Naive thymus-derived CD4-positive, alpha-beta T cell (primary cell): Measurements from ENCODE around the gene BDNF. TPM values are rescaled to one million over a fixed set of nuclear protein-coding genes. Genes with fewer than 3 reads are reported as not detected.
A peak's percentile ranks its signal among the peaks of the same experiment; 100 is the strongest.

Experiments used
- ATAC-seq: fragments of 150-1000 bp; cut with Tn5 transposase; 2 replicates; pipeline ENCODE4 v1.10.0; 2021; ENCODE audit warnings: mild to moderate bottlenecking, moderate library complexity
- CTCF ChIA-PET: fragments of 350-600 bp; sonication (Branson Sonifier 250); formaldehyde crosslinking; loops from one replicate; lab custom pipeline; 2021; ENCODE audit warnings: antibody characterized with exemption; lab: Charles Lee
- POLR2A ChIA-PET: fragments of 350-600 bp; sonication (Branson Sonifier 250); formaldehyde crosslinking; loops from one replicate; lab custom pipeline; 2021; ENCODE audit warnings: antibody characterized with exemption, inconsistent platforms; lab: Charles Lee
- DNase-seq, 9 donors: peaks; one replicate each; pipeline versions ENCODE4 v3.0.0 to v3.0.0-alpha.2; 2020 to 2022; ENCODE audit warnings: mixed read lengths in 1 of 9
- H3K27ac ChIP-seq: one replicate; pipeline ENCODE4 v1.7.0; 2013; ENCODE audit warnings: mild to moderate bottlenecking, low read depth, low read length, moderate library complexity
- H3K27me3 ChIP-seq, 2 donors: one replicate each; pipeline ENCODE4 v1.7.0; 2013; ENCODE audit warnings: low read length in 2 of 2, mild to moderate bottlenecking in 2 of 2, moderate library complexity in 2 of 2; ENCODE audit not compliant: control insufficient read depth in 2 of 2, insufficient read depth in 2 of 2
- H3K36me3 ChIP-seq, 3 experiments: 1 replicate in 2 of 3; 2 replicates in 1 of 3; pipeline ENCODE4 v1.7.0; 2013; ENCODE audit warnings: low read length in 3 of 3, mild to moderate bottlenecking in 3 of 3, moderate library complexity in 1 of 3; ENCODE audit not compliant: insufficient read depth in 3 of 3, control insufficient read depth in 2 of 3
- H3K4me1 ChIP-seq, 2 donors: one replicate each; pipeline ENCODE4 v1.7.0; 2013; ENCODE audit warnings: low read length in 2 of 2, mild to moderate bottlenecking in 2 of 2, moderate library complexity in 1 of 2; ENCODE audit not compliant: control insufficient read depth in 2 of 2, insufficient read depth in 2 of 2
- H3K4me3 ChIP-seq: 2 replicates; pipeline ENCODE4 v1.7.0; 2013; ENCODE audit warnings: mild to moderate bottlenecking, low read length
- H3K9me3 ChIP-seq, 3 experiments: 1 replicate in 2 of 3; 2 replicates in 1 of 3; pipeline ENCODE4 v1.7.0; 2013; ENCODE audit warnings: low read length in 3 of 3; ENCODE audit not compliant: control insufficient read depth in 2 of 3
- H3K27ac Mint-ChIP-seq, 9 donors: one replicate each; pipeline ENCODE4 v1.8.0; 2020 to 2022; ENCODE audit warnings: mixed read lengths in 9 of 9, mild to moderate bottlenecking in 8 of 9, moderate library complexity in 5 of 9, inconsistent platforms in 2 of 9
- H3K27me3 Mint-ChIP-seq, 5 donors: one replicate each; pipeline ENCODE4 v1.8.0; 2021 to 2022; ENCODE audit warnings: mixed read lengths in 5 of 5, mild to moderate bottlenecking in 1 of 5
- H3K36me3 Mint-ChIP-seq, 5 donors: one replicate each; pipeline ENCODE4 v1.8.0; 2020 to 2022; ENCODE audit warnings: mixed read lengths in 5 of 5, mild to moderate bottlenecking in 3 of 5, inconsistent platforms in 1 of 5
- H3K4me1 Mint-ChIP-seq, 7 donors: one replicate each; pipeline ENCODE4 v1.8.0; 2020 to 2022; ENCODE audit warnings: mixed read lengths in 7 of 7, mild to moderate bottlenecking in 3 of 7, inconsistent platforms in 1 of 7
- H3K4me3 Mint-ChIP-seq, 10 donors: one replicate each; pipeline ENCODE4 v1.8.0; 2020 to 2022; ENCODE audit warnings: mild to moderate bottlenecking in 10 of 10, mixed read lengths in 10 of 10, moderate library complexity in 6 of 10, inconsistent platforms in 2 of 10
- H3K9me3 Mint-ChIP-seq, 11 donors: one replicate each; pipeline ENCODE4 v1.8.0; 2020 to 2022; ENCODE audit warnings: mixed read lengths in 11 of 11, mild to moderate bottlenecking in 4 of 11, inconsistent platforms in 1 of 11, moderate library complexity in 1 of 11
- intact Hi-C, 2 donors: fragments of 100-400 bp; cut with micrococcal nuclease; formaldehyde crosslinking; loops; one replicate each; pipeline ENCODE4 v1.15.1; 2023
- polyA plus RNA-seq, 2 donors: library from polyadenylated mRNA; unstranded; fragments of 300-500 nt; fragmentation: Illumina TruSeq; gene quantifications; one replicate each; pipeline ENCODE4 v1.2.3, GENCODE V29; 2021
- total RNA-seq, 6 experiments: library from RNA in 5 of 6; stranded (reverse) in 5 of 6; gene quantifications; 1 replicate in 5 of 6; 2 replicates in 1 of 6; pipeline ENCODE4 v1.2.3 and lab custom pipeline; 2021 to 2026

The BDNF gene
- total and polyA plus RNA-seq, 7 experiments from 2014 or later = not detected

GRCh38 chr11:27718863-27719545, 18.7 kb upstream of the BDNF start:
- peak overlapping the region in 3 of 10 donors; percentile 25 to 54 (median 49) for H3K4me3 Mint-ChIP-seq
- no peak for DNase-seq
- CTCF ChIA-PET = no interaction called here
- peaks cover 0 to 10% (median 0%) of the 10 kb centered on the region in 5 donors for H3K36me3 Mint-ChIP-seq
- no peak overlapping the region for H3K27ac Mint-ChIP-seq
- H3K4me1 Mint-ChIP-seq = peaks cover 0 to 16% (median 8%) of the 10 kb centered on the region in 7 donors
- POLR2A ChIA-PET = no interaction called here
- no peak for ATAC-seq
- peaks cover 0 to 27% (median 16%) of the 10 kb centered on the region in 11 donors for H3K9me3 Mint-ChIP-seq
- Histone ChIP-seq H3K9me3 (no peaks in the 10 kb centered on the region), H3K4me3 (no peak overlapping the region), H3K36me3 (no peaks in the 10 kb centered on the region), H3K27me3 (peaks cover 0 to 5% of the 10 kb centered on the region in 2 donors), H3K27ac (no peak overlapping the region), H3K4me1 (no peaks in the 10 kb centered on the region)
- intact Hi-C loops = no loop called here
- H3K27me3 Mint-ChIP-seq = peaks cover 61 to 81% (median 74%) of the 10 kb centered on the region in 5 donors

GRCh38 chr11:27718346-27718862, 18.1 kb upstream of the BDNF start:
- ATAC-seq (no peak), DNase-seq (no peak)
- H3K9me3 Mint-ChIP-seq = peaks cover 0 to 26% (median 15%) of the 10 kb centered on the region in 11 donors
- no peak overlapping the region for H3K27ac Mint-ChIP-seq
- intact Hi-C loops = no loop called here
- H3K4me1 Mint-ChIP-seq = peaks cover 0 to 15% (median 8%) of the 10 kb centered on the region in 7 donors
- POLR2A ChIA-PET = no interaction called here
- H3K9me3 ChIP-seq = no peaks in the 10 kb centered on the region
- H3K27me3 Mint-ChIP-seq = peaks cover 56 to 78% (median 72%) of the 10 kb centered on the region in 5 donors
- H3K27ac ChIP-seq = no peak overlapping the region
- peak overlapping the region in 3 of 10 donors; percentile 25 to 54 (median 49) for H3K4me3 Mint-ChIP-seq
- H3K27me3 ChIP-seq = peaks cover 0 to 5% of the 10 kb centered on the region in 2 donors
- peaks cover 0 to 10% (median 0%) of the 10 kb centered on the region in 5 donors for H3K36me3 Mint-ChIP-seq
- no peak overlapping the region for H3K4me3 ChIP-seq
- no peaks in the 10 kb centered on the region for H3K4me1 ChIP-seq
- CTCF ChIA-PET = no interaction called here
- H3K36me3 ChIP-seq = no peaks in the 10 kb centered on the region

GRCh38 chr11:27717801-27718229, 17.6 kb upstream of the BDNF start:
- Mint-ChIP-seq H3K4me3 (peak overlapping the region in 1 of 10 donors; percentile 22), H3K27me3 (peaks cover 50 to 78% (median 68%) of the 10 kb centered on the region in 5 donors), H3K36me3 (peaks cover 0 to 10% (median 0%) of the 10 kb centered on the region in 5 donors), H3K27ac (no peak overlapping the region), H3K9me3 (peaks cover 0 to 23% (median 15%) of the 10 kb centered on the region in 11 donors), H3K4me1 (peaks cover 0 to 15% (median 7%) of the 10 kb centered on the region in 7 donors)
- ChIA-PET CTCF (no interaction called here), POLR2A (no interaction called here)
- intact Hi-C loops = no loop called here
- DNase-seq = no peak
- ATAC-seq = no peak
- Histone ChIP-seq H3K27me3 (peaks cover 0 to 5% of the 10 kb centered on the region in 2 donors), H3K27ac (no peak overlapping the region), H3K36me3 (no peaks in the 10 kb centered on the region), H3K4me1 (no peaks in the 10 kb centered on the region), H3K4me3 (no peak overlapping the region), H3K9me3 (no peaks in the 10 kb centered on the region)

- no peak for ATAC-seq
- peaks cover 49 to 77% (median 67%) of the 10 kb centered on the region in 5 donors for H3K27me3 Mint-ChIP-seq
Observed at GRCh38 chr11:27717377-27717776, 17.1 kb upstream of the BDNF start.

GRCh38 chr11:27716835-27717234, 16.6 kb upstream of the BDNF start:
- peaks cover 0 to 5% of the 10 kb centered on the region in 2 donors for H3K27me3 ChIP-seq
- peaks cover 0 to 10% (median 0%) of the 10 kb centered on the region in 5 donors for H3K36me3 Mint-ChIP-seq
- peaks cover 0 to 23% (median 15%) of the 10 kb centered on the region in 11 donors for H3K9me3 Mint-ChIP-seq
- H3K36me3 ChIP-seq = no peaks in the 10 kb centered on the region
- ATAC-seq (no peak), DNase-seq (no peak)
- no peak overlapping the region for H3K4me3 Mint-ChIP-seq
- H3K4me1 ChIP-seq = no peaks in the 10 kb centered on the region
- ChIA-PET CTCF (no interaction called here), POLR2A (no interaction called here)
- intact Hi-C loops = no loop called here
- H3K27ac ChIP-seq = no peak overlapping the region
- H3K4me1 Mint-ChIP-seq = peaks cover 0 to 15% (median 5%) of the 10 kb centered on the region in 7 donors
- peaks cover 45 to 72% (median 61%) of the 10 kb centered on the region in 5 donors for H3K27me3 Mint-ChIP-seq
- no peaks in the 10 kb centered on the region for H3K9me3 ChIP-seq
- H3K4me3 ChIP-seq = no peak overlapping the region
- no peak overlapping the region for H3K27ac Mint-ChIP-seq

More at GRCh38 chr11:27717377-27717776, 17.1 kb upstream of the BDNF start:
- Histone ChIP-seq H3K9me3 (no peaks in the 10 kb centered on the region), H3K36me3 (no peaks in the 10 kb centered on the region), H3K4me3 (no peak overlapping the region), H3K4me1 (no peaks in the 10 kb centered on the region), H3K27ac (no peak overlapping the region), H3K27me3 (peaks cover 0 to 5% of the 10 kb centered on the region in 2 donors)
- no peak overlapping the region for H3K4me3 Mint-ChIP-seq
- intact Hi-C loops = no loop called here
- H3K36me3 Mint-ChIP-seq = peaks cover 0 to 10% (median 0%) of the 10 kb centered on the region in 5 donors
- ChIA-PET POLR2A (no interaction called here), CTCF (no interaction called here)
- H3K27ac Mint-ChIP-seq = no peak overlapping the region
- peaks cover 0 to 23% (median 15%) of the 10 kb centered on the region in 11 donors for H3K9me3 Mint-ChIP-seq
- peaks cover 0 to 15% (median 7%) of the 10 kb centered on the region in 7 donors for H3K4me1 Mint-ChIP-seq
- no peak for DNase-seq

- Histone ChIP-seq H3K27ac (no peak overlapping the region), H3K9me3 (no peaks in the 10 kb centered on the region), H3K4me1 (no peaks in the 10 kb centered on the region), H3K36me3 (no peaks in the 10 kb centered on the region), H3K27me3 (peaks cover 0 to 5% of the 10 kb centered on the region in 2 donors), H3K4me3 (no peak overlapping the region)
- peaks cover 44 to 69% (median 55%) of the 10 kb centered on the region in 5 donors for H3K27me3 Mint-ChIP-seq
- CTCF ChIA-PET = no interaction called here
- peaks cover 0 to 7% (median 0%) of the 10 kb centered on the region in 5 donors for H3K36me3 Mint-ChIP-seq
- POLR2A ChIA-PET = no interaction called here
- H3K4me1 Mint-ChIP-seq = peaks cover 0 to 12% (median 4%) of the 10 kb centered on the region in 7 donors
- DNase-seq = no peak
- no peak overlapping the region for H3K4me3 Mint-ChIP-seq
- intact Hi-C loops = no loop called here
- no peak for ATAC-seq
- peaks cover 0 to 22% (median 13%) of the 10 kb centered on the region in 11 donors for H3K9me3 Mint-ChIP-seq
- no peak overlapping the region for H3K27ac Mint-ChIP-seq
Observed at GRCh38 chr11:27716216-27716615, 16.0 kb upstream of the BDNF start.
